Measurements from ENCODE around the gene RALA. TPM values are rescaled to one million over a fixed set of nuclear protein-coding genes. Genes with fewer than 3 reads are reported as not detected.
"Not testable (repeated sequence)": the region's sequence is repeated elsewhere in the genome, so short reads cannot be mapped to it uniquely, and the experiment has no call there.

Gene RALA
- total RNA-seq, 4 donors from 2014 or later = 14.0 to 26.8 (median 17.9) TPM

GRCh38 chr7:39681887-39682441, 58.6 kb downstream of the RALA start:
- TF ChIP-seq, protein P1, sequence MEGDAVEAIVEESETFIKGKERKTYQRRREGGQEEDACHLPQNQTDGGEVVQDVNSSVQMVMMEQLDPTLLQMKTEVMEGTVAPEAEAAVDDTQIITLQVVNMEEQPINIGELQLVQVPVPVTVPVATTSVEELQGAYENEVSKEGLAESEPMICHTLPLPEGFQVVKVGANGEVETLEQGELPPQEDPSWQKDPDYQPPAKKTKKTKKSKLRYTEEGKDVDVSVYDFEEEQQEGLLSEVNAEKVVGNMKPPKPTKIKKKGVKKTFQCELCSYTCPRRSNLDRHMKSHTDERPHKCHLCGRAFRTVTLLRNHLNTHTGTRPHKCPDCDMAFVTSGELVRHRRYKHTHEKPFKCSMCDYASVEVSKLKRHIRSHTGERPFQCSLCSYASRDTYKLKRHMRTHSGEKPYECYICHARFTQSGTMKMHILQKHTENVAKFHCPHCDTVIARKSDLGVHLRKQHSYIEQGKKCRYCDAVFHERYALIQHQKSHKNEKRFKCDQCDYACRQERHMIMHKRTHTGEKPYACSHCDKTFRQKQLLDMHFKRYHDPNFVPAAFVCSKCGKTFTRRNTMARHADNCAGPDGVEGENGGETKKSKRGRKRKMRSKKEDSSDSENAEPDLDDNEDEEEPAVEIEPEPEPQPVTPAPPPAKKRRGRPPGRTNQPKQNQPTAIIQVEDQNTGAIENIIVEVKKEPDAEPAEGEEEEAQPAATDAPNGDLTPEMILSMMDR (IDR thresholded peaks at IDR 0.05) = no peak
- DNase-seq (ENCODE audit: low spot score) (no peak), ATAC-seq (ENCODE audit: low FRiP score) (no peak)

- TF ChIP-seq, protein P1 (IDR thresholded peaks at IDR 0.05) = no peak
- ATAC-seq (ENCODE audit: low FRiP score) (peak; percentile 54), DNase-seq (ENCODE audit: low spot score) (no peak)
Observed at GRCh38 chr7:39683216-39683845, 60.0 kb downstream of the RALA start.

DNA sequence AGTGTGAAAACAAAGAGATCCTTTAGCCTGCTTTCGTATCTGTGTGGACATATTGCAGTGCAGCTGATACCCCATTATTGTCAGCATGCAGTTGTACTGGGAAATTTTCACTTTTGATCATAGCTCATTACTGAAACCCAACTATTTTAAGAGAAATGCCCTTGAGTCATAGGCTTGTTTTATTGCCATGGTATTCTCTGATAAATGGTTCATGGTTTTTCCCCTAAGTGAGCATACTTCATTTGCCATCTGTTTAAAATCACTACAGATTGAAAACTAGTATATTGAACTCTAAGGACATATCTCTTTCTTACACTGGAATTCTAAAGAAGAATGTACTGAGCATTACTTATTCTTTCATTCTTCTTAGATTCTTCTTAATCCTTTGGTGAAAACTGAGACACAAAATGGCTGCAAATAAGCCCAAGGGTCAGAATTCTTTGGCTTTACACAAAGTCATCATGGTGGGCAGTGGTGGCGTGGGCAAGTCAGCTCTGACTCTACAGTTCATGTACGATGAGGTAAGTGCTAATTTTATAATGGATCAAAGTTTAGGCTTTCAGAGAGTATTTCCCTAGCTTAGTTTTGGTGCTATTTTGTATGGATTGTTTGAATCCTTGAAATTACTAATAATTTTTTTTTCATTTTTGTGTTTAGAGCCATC, 63.0 kb downstream of the RALA start:
- ATAC-seq (ENCODE audit: low FRiP score) (no peak), DNase-seq (ENCODE audit: low spot score) (no peak)
- TF ChIP-seq, protein P1 (IDR thresholded peaks at IDR 0.05) = no peak

DNA sequence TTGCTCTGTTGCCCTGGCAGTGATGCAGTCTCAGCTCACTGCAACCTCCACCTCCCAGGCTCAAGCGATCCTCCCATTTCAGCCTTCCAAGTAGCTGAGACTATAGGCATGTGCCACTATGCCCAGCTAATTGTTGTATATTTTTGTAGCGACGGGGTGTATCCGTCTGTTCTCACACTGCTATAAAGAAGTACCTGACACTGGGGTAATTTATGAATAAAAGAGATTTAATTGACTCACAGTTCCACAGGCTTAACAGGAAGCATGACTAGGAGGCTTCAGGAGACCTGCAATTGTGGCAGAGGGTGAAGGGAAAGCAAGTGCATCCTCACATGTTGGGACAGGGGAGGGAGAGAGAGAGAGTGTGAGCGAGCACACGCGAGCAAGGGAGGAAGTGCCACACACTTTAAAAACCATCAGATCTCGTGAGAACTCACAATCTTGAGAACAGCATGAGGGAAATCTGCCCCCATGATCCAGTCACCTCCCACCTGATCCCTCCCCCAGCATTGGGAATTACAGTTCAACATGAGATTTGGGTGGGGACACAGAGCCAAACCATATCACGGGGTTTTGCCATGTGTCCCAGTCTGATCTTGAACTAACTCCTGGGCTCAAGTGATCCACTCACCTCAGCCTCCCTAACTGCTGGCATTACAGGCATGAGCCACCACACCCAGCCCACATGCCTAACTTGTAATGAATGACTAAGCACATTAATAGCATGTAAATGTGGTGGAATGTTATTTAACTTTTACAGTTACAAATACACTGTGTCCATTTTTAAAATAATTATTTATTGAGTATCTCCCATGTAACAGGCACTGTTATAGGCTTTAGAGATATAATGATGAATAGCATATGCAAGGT, 65.5 kb downstream of the RALA start:
- TF ChIP-seq, protein P1 (IDR thresholded peaks at IDR 0.05) = no peak
- DNase-seq (ENCODE audit: low spot score) (no peak), ATAC-seq (ENCODE audit: low FRiP score) (no peak)

GRCh38 chr7:39691821-39692220, 68.4 kb downstream of the RALA start:
- TF ChIP-seq, protein P1 (IDR thresholded peaks at IDR 0.05) = no peak
- no peak for DNase-seq (ENCODE audit: low spot score)
- no peak for ATAC-seq (ENCODE audit: low FRiP score)

DNA sequence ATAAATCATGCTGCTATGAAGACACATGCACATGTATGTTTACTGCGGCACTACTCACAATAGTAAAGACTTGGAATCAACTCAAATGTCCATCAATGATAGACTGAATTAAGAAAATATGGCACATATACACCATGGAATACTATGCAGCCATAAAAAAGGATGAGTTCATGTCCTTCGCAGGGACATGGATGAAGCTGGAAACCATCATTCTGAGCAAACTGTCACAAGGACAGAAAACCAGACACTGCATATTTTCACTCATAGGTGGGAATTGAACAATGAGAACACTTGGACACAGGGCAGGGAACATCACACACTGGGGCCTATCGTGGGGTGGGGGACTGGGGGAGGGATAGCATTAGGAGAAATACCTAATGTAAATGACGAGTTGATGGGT, 69.7 kb downstream of the RALA start:
- not testable (repeated sequence) for ATAC-seq (ENCODE audit: low FRiP score); DNase-seq (ENCODE audit: low spot score)

DNA sequence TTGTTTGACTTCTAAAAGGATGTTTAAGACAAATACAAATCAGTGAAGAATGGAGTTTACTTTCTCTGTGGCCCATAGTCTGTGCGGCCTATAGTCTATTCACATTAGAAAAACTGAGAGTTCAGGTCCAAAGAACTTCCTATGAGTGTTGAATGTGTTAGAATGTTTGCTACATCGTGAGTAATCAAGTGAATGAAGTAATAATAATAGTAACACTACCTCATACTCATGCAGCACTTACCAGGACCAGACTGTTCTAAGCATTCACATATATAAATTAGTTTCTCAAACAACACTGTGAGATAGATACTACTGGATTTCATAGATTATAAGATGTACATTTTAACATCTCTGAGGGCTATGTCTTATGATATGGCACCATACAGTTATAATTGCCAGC, 70.4 kb downstream of the RALA start:
- no peak for DNase-seq (ENCODE audit: low spot score)
- TF ChIP-seq, protein P1 (IDR thresholded peaks at IDR 0.05) = no peak
- no peak for ATAC-seq (ENCODE audit: low FRiP score)
